WERI-Rb-1 (cell line): ENCODE data around the gene SEMA3D.

Experiments
- DNase-seq: peaks from one replicate; pipeline ENCODE4 v3.0.0-alpha.2; 2020
- H3K27ac ChIP-seq: fragments of 250-450 bp; sonication (Bioruptor Pico); 2 replicates; pipeline ENCODE4 v1.5.1; 2020; ENCODE audit warnings: mild to moderate bottlenecking, moderate library complexity
- H3K27me3 ChIP-seq: fragments of 250-450 bp; sonication (Bioruptor Pico); 2 replicates; pipeline ENCODE4 v1.5.1; 2021; ENCODE audit warnings: mild to moderate bottlenecking, low read depth, moderate library complexity; ENCODE audit not compliant: insufficient read depth, severe bottlenecking
- H3K36me3 ChIP-seq: fragments of 250-450 bp; sonication (Bioruptor Pico); 2 replicates; pipeline ENCODE4 v1.5.1; 2020; ENCODE audit warnings: mild to moderate bottlenecking, moderate library complexity
- H3K4me3 ChIP-seq: 2 replicates; pipeline ENCODE4 v1.5.1; 2011; ENCODE audit warnings: low read depth, mild to moderate bottlenecking, control low read depth, low read length
- H3K9me3 ChIP-seq: fragments of 250-450 bp; sonication (Bioruptor Pico); 2 replicates; pipeline ENCODE4 v1.5.1; 2021; ENCODE audit warnings: mild to moderate bottlenecking, moderate library complexity; ENCODE audit not compliant: severe bottlenecking
- TF ChIP-seq, protein P1 (sequence below): IDR thresholded peaks from 2 replicates; pipeline ENCODE4 v1.5.1; 2011; ENCODE audit warnings: low read depth, mild to moderate bottlenecking, control low read depth, inconsistent platforms, low read length

SEMA3D gene

DNA sequence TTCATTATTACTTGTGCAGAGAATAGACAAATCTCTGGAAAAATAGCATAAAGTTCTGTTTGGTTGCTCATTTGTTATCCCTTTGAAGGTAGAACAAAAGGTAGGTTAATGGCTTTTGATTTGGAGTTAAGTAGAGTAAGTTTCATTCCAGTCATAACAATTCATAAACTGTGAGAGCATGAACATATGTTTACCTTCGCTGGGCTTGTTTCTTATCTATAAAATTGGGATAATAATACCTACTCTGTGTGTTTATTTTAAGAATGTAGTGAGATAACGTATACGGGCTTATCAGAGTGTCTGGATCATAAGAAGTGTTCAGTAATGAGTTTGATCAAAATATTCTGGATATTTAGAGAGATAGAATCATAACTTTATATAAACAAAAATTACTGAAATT is 155.4 kb downstream of the SEMA3D start:
- H3K27me3 ChIP-seq, result no peaks in the 10 kb centered on the region
- TF ChIP-seq, protein P1, sequence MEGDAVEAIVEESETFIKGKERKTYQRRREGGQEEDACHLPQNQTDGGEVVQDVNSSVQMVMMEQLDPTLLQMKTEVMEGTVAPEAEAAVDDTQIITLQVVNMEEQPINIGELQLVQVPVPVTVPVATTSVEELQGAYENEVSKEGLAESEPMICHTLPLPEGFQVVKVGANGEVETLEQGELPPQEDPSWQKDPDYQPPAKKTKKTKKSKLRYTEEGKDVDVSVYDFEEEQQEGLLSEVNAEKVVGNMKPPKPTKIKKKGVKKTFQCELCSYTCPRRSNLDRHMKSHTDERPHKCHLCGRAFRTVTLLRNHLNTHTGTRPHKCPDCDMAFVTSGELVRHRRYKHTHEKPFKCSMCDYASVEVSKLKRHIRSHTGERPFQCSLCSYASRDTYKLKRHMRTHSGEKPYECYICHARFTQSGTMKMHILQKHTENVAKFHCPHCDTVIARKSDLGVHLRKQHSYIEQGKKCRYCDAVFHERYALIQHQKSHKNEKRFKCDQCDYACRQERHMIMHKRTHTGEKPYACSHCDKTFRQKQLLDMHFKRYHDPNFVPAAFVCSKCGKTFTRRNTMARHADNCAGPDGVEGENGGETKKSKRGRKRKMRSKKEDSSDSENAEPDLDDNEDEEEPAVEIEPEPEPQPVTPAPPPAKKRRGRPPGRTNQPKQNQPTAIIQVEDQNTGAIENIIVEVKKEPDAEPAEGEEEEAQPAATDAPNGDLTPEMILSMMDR, result no peak
- H3K9me3 ChIP-seq, result no peaks in the 10 kb centered on the region
- no peak overlapping the region for H3K27ac ChIP-seq
- no peaks in the 10 kb centered on the region for H3K36me3 ChIP-seq
- DNase-seq, result no peak
- no peak overlapping the region for H3K4me3 ChIP-seq

DNA sequence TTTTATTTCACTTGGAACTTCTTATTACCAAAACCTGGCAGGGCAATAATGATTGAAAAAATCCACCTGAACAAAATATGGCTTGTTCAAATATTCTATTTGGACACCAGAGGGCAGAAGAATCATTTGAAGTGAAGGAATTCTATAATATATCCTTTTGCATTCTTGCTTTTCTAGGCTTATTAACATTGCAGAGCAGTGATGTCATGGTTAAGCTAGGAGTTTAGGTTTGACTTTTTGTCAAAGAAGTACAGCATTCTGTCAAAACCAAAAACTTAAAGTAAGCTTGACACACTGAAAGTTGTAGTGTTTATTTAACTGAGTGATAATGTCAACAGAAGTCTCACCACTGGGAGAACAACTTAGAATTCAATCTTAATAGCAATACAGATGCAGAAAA is 156.0 kb downstream of the SEMA3D start:
- Histone ChIP-seq H3K4me3 (no peak overlapping the region), H3K36me3 (no peaks in the 10 kb centered on the region), H3K9me3 (no peaks in the 10 kb centered on the region), H3K27ac (no peak overlapping the region), H3K27me3 (no peaks in the 10 kb centered on the region)
- no peak for DNase-seq
- TF ChIP-seq, protein P1, result no peak

DNA sequence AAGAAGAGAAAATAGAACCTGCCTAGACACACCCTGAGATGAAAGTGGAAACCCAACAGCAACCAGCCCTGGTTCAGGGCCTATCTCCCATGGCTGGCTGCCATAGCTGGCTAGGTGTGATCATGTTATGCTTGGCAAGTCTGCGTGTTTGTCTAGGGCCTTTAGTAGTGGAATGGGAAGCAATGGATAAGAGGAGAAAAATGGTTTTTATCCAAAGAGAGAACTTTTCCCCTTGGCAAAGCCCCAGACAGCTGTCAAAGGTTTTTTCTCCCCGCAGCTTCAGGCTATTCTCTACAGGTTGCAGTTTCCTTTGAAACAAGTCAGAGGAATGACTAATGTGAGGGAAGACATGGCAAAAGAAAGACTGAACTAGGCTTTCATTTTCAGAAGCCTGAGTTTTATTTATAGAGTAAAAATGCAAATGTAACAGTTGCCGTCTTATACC is 161.5 kb downstream of the SEMA3D start:
- no peaks in the 10 kb centered on the region for H3K27me3 ChIP-seq
- H3K9me3 ChIP-seq, result no peaks in the 10 kb centered on the region
- DNase-seq, result no peak
- H3K36me3 ChIP-seq, result no peaks in the 10 kb centered on the region
- H3K4me3 ChIP-seq, result no peak overlapping the region
- H3K27ac ChIP-seq, result no peak overlapping the region
- TF ChIP-seq, protein P1, result no peak

DNA sequence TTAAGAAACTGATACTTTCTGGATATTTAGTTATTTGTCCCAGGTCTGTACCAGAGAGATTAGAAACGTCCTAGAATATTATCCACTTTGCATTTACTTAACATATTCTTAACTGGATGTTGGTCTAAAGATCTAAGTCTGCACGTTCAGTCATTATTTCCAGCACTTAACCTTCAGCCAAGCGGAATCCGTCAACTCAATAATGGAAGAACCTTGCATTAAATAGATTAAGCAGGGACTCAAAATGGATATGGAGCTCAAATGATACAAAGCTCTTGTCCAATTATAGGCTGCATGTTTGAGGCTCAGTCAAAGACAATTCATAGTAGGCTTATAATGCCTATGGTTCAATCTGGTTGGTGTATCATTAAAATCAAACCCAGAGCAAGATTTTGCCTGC is 162.9 kb downstream of the SEMA3D start:
- DNase-seq, result no peak
- Histone ChIP-seq H3K36me3 (no peaks in the 10 kb centered on the region), H3K27ac (no peak overlapping the region), H3K27me3 (no peaks in the 10 kb centered on the region), H3K4me3 (no peak overlapping the region), H3K9me3 (no peaks in the 10 kb centered on the region)
- TF ChIP-seq, protein P1, result no peak

DNA sequence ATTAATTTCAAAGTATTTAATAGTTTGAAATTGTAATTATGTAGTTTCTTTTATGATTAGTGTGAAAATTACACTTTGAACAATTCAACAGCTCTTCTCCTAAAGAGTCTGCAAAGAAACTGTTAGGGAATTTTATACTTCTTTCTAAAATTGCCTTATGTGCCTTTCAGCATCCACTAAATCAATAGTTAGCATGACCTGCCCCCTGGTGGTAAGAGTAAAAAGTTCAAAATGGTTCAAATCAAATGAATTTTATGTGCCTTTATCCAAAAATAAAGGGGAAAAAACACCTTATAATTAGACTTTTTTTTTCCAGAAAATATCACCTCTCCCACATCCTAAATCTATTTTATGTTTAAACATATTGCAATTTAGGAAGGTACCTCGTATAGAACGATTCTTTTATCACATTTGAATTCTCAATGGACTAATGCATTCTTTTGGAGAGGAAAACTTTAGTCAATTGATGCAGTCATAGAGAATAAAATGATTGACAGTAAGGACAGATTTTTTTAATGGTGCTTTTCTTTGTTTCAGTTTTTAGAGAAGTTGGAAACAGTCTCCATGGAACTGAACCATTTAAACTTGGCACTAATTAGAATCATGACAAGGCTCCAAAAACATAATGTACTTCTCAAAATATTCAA is 163.7 kb downstream of the SEMA3D start:
- no peak overlapping the region for H3K4me3 ChIP-seq
- no peak overlapping the region for H3K27ac ChIP-seq
- no peaks in the 10 kb centered on the region for H3K9me3 ChIP-seq
- no peaks in the 10 kb centered on the region for H3K27me3 ChIP-seq
- peak; percentile 21 for DNase-seq
- TF ChIP-seq, protein P1, result no peak
- no peaks in the 10 kb centered on the region for H3K36me3 ChIP-seq
